IPS-NIHi7 (cell line): ENCODE results near the gene GPBP1.
"Not testable (repeated sequence)": the region's sequence is repeated elsewhere in the genome, so short reads cannot be mapped to it uniquely, and the experiment has no call there.

Experiments
- DNase-seq: peaks from one replicate; pipeline ENCODE4 v3.0.0; 2012; ENCODE audit warnings: mixed read lengths; ENCODE audit errors: extremely low spot score

GPBP1 gene

GRCh38 chr5:57277085-57277484 lies 103.2 kb downstream of the GPBP1 start:
- DNase-seq, result no peak

GRCh38 chr5:57280853-57281252 lies 107.0 kb downstream of the GPBP1 start:
- no peak for DNase-seq

- DNase-seq, result not testable (repeated sequence)
These were observed 111.2 kb downstream of the GPBP1 start for GRCh38 chr5:57285084-57285483.

- DNase-seq, result no peak
These were observed 118.0 kb downstream of the GPBP1 start for GRCh38 chr5:57291894-57292293.

GRCh38 chr5:57292336-57292735 lies 118.5 kb downstream of the GPBP1 start:
- no peak for DNase-seq

GRCh38 chr5:57298295-57298984 lies 124.6 kb downstream of the GPBP1 start:
- peak; percentile 70 for DNase-seq

GRCh38 chr5:57298985-57299491 lies 125.2 kb downstream of the GPBP1 start:
- peak; percentile 45 for DNase-seq

GRCh38 chr5:57299986-57300385 lies 126.1 kb downstream of the GPBP1 start:
- no peak for DNase-seq

- no peak for DNase-seq
These were observed 128.3 kb downstream of the GPBP1 start for GRCh38 chr5:57302164-57302563.

- DNase-seq, result no peak
These were observed 128.8 kb downstream of the GPBP1 start for GRCh38 chr5:57302643-57303042.

- peak; percentile 41 for DNase-seq
These were observed 130.1 kb downstream of the GPBP1 start for GRCh38 chr5:57303985-57304384.

GRCh38 chr5:57304931-57305330 lies 131.1 kb downstream of the GPBP1 start:
- DNase-seq, result no peak

- no peak for DNase-seq
These were observed 132.5 kb downstream of the GPBP1 start for GRCh38 chr5:57306359-57306758.

GRCh38 chr5:57307516-57307915 lies 133.7 kb downstream of the GPBP1 start:
- DNase-seq, result no peak

GRCh38 chr5:57309022-57309421 lies 135.2 kb downstream of the GPBP1 start:
- DNase-seq, result not testable (repeated sequence)

GRCh38 chr5:57311251-57311650 lies 137.4 kb downstream of the GPBP1 start:
- DNase-seq, result no peak

GRCh38 chr5:57311921-57312735 lies 138.3 kb downstream of the GPBP1 start:
- DNase-seq, result no peak

- DNase-seq, result no peak
These were observed 139.9 kb downstream of the GPBP1 start for GRCh38 chr5:57313716-57314115.
